Measurements from ENCODE around the gene PNPLA7.

DNA sequence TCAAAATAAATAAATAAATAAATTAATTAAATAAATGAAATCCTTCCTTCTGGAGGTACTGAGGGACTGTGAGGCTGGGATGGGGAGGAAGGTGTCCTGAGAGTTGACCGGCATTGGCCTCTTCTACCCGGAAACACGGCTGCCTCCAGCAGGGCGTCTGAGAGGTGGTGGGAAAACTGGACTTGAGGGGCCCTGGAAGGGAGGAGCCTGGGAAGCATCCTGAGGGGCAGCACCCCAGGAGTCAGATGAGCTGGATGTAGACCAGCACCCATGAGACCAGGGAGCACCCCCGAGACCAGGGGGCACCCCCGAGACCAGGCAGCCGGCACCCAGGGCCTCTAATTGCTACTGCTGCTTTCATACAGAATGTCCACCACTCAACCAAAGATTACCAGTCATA lies 82.3 kb downstream of the PNPLA7 start:
- TF ChIP-seq, protein P1, sequence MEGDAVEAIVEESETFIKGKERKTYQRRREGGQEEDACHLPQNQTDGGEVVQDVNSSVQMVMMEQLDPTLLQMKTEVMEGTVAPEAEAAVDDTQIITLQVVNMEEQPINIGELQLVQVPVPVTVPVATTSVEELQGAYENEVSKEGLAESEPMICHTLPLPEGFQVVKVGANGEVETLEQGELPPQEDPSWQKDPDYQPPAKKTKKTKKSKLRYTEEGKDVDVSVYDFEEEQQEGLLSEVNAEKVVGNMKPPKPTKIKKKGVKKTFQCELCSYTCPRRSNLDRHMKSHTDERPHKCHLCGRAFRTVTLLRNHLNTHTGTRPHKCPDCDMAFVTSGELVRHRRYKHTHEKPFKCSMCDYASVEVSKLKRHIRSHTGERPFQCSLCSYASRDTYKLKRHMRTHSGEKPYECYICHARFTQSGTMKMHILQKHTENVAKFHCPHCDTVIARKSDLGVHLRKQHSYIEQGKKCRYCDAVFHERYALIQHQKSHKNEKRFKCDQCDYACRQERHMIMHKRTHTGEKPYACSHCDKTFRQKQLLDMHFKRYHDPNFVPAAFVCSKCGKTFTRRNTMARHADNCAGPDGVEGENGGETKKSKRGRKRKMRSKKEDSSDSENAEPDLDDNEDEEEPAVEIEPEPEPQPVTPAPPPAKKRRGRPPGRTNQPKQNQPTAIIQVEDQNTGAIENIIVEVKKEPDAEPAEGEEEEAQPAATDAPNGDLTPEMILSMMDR (IDR thresholded peaks at IDR 0.05 in 4 of 5, conservative IDR thresholded peaks at IDR 0.05 in 1 of 5), result no peak
- TF ChIP-seq POLR2A (IDR thresholded peaks at IDR 0.05), result no peak

All from gastrocnemius medialis (tissue), 4 donors.